HG02763 (cell line): ENCODE data around the gene ZNF677.
"Not testable (repeated sequence)": the region's sequence is repeated elsewhere in the genome, so short reads cannot be mapped to it uniquely, and the experiment has no call there.

ENCODE experiments used
- ATAC-seq: cut with Tn5 transposase; IDR thresholded peaks from one replicate; pipeline ENCODE4 v1.9.1; 2021; ENCODE audit warnings: mild to moderate bottlenecking, moderate library complexity; ENCODE audit not compliant: unreplicated experiment

The ZNF677 gene

DNA sequence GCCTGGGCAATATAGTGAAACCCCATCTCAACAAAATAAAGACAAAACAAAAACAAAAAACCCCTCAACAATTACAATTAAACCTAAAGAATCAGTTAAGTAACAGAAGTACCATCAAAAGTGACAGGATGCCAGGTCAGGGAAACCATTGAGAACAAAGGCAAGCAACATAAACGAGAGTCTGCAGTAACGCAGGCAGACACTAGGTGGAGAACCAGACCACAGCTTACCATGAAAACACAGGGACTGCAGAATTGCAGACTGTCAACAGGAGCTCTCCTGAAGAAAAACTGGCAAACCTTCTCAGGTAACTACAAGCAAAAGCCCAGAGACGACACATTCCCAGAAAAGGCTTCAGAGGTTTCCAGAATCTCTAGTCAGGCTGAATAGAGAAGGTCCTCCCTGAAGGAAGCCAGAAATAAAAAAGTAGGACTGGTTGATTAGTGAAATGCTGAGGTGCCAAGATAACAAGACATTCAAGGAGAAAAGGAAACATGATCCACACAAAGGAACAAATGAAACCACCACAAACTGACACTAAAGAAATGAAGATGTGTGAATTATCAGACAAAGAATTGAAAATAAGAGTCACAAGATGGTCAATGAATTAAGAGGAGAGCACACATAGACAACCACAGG, 59.3 kb downstream of the ZNF677 start:
- ATAC-seq = no peak

GRCh38 chr19:53193535-53194222, 61.0 kb downstream of the ZNF677 start:
- no peak for ATAC-seq

DNA sequence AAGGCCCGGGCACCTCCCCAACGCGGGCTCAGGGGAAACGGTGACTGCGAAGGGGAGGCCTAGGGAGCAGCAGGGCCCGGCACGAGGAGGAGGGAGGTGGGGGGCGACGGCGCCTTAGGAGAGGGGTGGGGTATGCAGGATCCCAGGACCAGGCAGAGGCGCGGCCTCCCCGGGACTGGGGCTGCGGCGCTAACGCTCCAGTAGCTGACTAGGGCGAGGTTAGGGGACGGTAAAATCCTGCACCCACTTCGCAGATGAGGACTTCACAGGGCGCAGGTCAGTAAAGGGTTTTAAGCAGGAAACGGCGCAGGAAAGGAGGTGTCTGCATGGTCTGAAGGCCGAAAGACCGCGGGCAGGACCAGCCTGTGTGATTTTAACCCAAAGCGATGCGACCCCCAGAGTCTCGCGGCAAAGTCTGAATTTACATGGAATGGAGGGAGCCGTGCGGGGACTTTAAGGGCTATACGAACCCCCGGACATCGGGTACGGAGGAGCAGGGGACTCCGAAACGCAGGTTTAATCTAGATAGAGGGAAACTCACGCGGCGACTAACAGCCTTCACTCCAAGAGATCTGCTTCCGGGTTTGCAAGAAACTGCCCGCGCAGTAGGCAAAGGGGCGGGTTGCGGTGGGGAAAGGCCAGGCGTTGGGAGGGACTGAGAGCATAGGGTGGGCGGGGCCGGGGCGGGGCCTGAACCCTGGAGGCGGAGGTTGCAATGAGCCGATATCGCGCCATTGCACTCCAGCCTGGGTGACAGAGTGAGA, 61.7 kb downstream of the ZNF677 start, which contains the start of gene ZNF665:
Gene ZNF665, minus strand, starts transcription at position 588 of the 764 bp plus-strand sequence. CDS start 10,460 bp downstream, outside the sequence.
- ATAC-seq = no peak

DNA sequence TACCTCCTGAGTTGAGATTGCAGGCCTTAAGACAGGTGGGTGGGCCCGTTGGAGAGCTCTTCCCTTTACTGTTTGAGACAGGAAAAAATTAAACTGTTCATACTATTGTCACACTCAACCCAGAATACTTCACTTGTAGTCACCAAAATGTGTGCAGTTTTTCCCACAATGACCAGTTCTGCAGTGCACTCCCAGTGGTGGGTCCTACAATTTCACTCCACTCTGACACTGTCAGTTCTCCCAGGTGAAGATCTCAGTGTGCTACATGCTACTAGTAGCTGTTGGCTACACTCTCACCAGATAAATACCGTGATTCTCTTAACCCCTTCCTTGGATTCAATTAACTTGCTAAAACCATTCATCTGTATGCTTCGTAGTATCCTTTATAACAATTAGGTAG, 64.4 kb downstream of the ZNF677 start:
- ATAC-seq = no peak

DNA sequence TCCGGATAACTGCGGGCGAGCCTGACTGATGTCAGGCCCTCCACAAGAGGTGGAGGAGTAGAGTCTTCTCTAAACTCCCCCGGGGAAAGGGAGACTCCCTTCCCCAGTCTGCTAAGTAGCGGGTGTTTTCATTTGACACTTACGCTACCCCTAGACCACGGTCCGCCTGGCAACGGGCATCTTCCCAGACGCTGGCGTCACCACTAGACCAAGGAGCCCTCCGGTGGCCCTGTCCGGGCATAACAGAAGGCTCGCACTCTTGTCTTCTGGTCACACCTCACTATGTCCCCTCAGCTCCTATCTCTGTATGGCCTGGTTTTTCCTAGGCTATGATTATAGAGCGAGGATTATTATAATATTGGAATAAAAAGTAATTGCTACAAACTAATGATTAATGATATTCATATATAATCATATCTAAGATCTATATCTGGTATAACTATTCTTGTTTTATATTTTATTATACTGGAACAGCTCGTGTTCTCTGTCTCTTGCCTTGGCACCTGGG, 64.9 kb downstream of the ZNF677 start:
- ATAC-seq = not testable (repeated sequence)
